Spleen (tissue), 11 donors: ENCODE measurements around the gene CCDC70. TPM values are rescaled to one million over a fixed set of nuclear protein-coding genes. Genes with fewer than 3 reads are reported as not detected.
A peak's percentile ranks its signal among the peaks of the same experiment; 100 is the strongest.

Source experiments
- DNase-seq: peaks from one replicate; pipeline ENCODE4 v3.0.0-alpha.2; 2020
- H3K27ac ChIP-seq, 8 donors: fragments of 200-600 bp; sonication (generic) in 7 of 8; 1 replicate in 4 of 8; 2 replicates in 4 of 8; pipeline versions ENCODE4 v1.5.0 to v1.8.0; 2016 to 2021; ENCODE audit warnings: inconsistent platforms in 4 of 8, mild to moderate bottlenecking in 4 of 8, moderate library complexity in 1 of 8
- H3K27me3 ChIP-seq, 7 donors: fragments of 200-600 bp; sonication (generic) in 6 of 7; replicated peaks in 1 of 7; 1 replicate in 4 of 7; 2 replicates in 3 of 7; pipeline versions ENCODE4 v1.5.0 to v1.8.0; 2016 to 2021; ENCODE audit warnings: inconsistent platforms in 3 of 7, mild to moderate bottlenecking in 1 of 7
- H3K36me3 ChIP-seq, 6 donors: fragments of 200-600 bp; sonication (generic) in 5 of 6; 1 replicate in 4 of 6; 2 replicates in 2 of 6; pipeline versions ENCODE4 v1.5.0 to v1.8.0; 2016 to 2021; ENCODE audit warnings: inconsistent platforms in 2 of 6
- H3K4me1 ChIP-seq, 6 donors: fragments of 200-600 bp; sonication (generic) in 5 of 6; 1 replicate in 3 of 6; 2 replicates in 3 of 6; pipeline versions ENCODE4 v1.5.0 to v1.8.0; 2016 to 2021; ENCODE audit warnings: inconsistent platforms in 3 of 6
- H3K4me3 ChIP-seq, 8 donors: fragments of 200-600 bp; sonication (generic) in 7 of 8; 1 replicate in 4 of 8; 2 replicates in 4 of 8; pipeline versions ENCODE4 v1.5.0 to v1.8.0; 2016 to 2021; ENCODE audit warnings: inconsistent platforms in 4 of 8, mild to moderate bottlenecking in 4 of 8, moderate library complexity in 2 of 8
- H3K9me3 ChIP-seq, 8 donors: fragments of 200-600 bp; sonication (generic) in 7 of 8; 1 replicate in 4 of 8; 2 replicates in 4 of 8; pipeline versions ENCODE4 v1.5.0 to v1.8.0; 2016 to 2021; ENCODE audit warnings: inconsistent platforms in 4 of 8
- POLR2A ChIP-seq, 3 donors: fragments of 450-650 bp; IDR thresholded peaks; one replicate each; pipeline ENCODE4 v1.5.1; 2017; ENCODE audit warnings: antibody characterized with exemption in 3 of 3, mild to moderate bottlenecking in 1 of 3
- POLR2AphosphoS5 ChIP-seq, 3 donors: sonication (generic); formaldehyde crosslinking; IDR thresholded peaks; one replicate each; pipeline ENCODE4 v1.5.1; 2017; ENCODE audit warnings: antibody characterized with exemption in 3 of 3
- WGBS, 5 donors: extraction: QIAGEN DNeasy Blood & Tissue Kit in 3 of 5; methylation state at CpG; one replicate each; pipeline versions ENCODE4 v1.1.5 to v1.1.7; 2013 to 2018; 5-methylcytosine and 5-hydroxymethylcytosine counted together
- intact Hi-C: fragments of 100-400 bp; cut with DNase I; formaldehyde crosslinking; loops from one replicate; pipeline ENCODE4 v1.15.0; 2023; ENCODE audit warnings: low total_unique reads
- polyA plus RNA-seq, 3 donors: library from polyadenylated mRNA; stranded (reverse); fragments of 200-250 nt; gene quantifications; one replicate each; pipeline ENCODE4 v1.2.1, GENCODE V29; 2013
- total RNA-seq, 7 donors: library from RNA; depleted of rRNA in 3 of 7; stranded (reverse); fragments of >200 nt in 3 of 7; fragmentation: NEBNext Ultra II Directional in 4 of 7; extraction: Animal tissue kit (Norgen Biotek cat#: 25700) in 4 of 7; gene quantifications; one replicate each; pipeline versions ENCODE4 v1.1.0 to v1.2.1, GENCODE V29; 2016 to 2021
- TF ChIP-seq, protein P1 (sequence below), 11 experiments: fragments of 200-600 bp in 7 of 11; fragments of 450-650 bp in 4 of 11; sonication (generic) in 4 of 11; IDR thresholded peaks in 8 of 11; conservative IDR thresholded peaks in 3 of 11; 1 replicate in 7 of 11; 2 replicates in 4 of 11; pipeline versions ENCODE4 v1.4.0 to v1.8.0; 2016 to 2021; ENCODE audit warnings: antibody characterized with exemption in 11 of 11, inconsistent platforms in 4 of 11, mild to moderate bottlenecking in 1 of 11
- donor health status: healthy with polysubstance abuse.
- donor health status: DM: no; HTN: no; CAD: no; lungs with moderate emphysema.
- donor health status: DM: no; HTN: no; CAD: no.
- donor health status: Bipolar disorder and iron deficiency.
- donor health status: healthy.
- donor health status: DM: no; HTN: no; CAD: no.
- donor health status: DM: yes; HTN: yes; CAD: no.

Gene CCDC70
- total and polyA plus RNA-seq, 10 donors: not detected

DNA sequence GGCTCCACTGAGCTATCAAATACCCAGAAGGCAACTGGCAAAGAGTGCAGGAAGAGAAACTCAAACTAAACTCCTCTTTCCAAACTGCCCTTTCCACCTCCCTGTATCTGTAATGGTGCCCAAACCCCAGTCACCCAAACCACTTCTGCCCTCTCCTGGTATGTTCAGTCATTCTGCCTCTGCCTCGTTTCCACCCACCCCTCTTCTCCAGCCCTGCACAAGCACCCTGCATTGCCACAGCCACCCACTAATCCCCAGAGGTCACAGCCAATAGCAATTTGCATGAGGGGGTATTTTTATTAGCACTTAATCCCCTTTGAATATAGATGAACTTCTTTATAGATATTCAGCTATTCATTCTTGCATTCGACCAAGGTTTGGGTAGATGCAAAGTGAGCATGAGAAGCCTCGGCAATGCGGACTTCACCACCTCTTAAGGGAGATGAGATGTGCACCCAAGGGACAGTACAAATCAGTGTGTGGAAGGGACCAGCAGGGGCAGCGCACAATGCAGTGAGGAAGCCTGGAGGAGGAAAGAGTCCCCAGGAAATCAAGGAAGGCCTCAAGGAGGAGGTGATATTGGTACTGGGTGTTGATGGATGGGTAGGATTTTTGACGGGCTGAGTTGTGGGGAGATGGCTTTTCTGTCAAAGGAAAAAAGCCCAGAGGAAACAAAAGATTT lies 29.2 kb upstream of the CCDC70 start:
- 53 to 65% (median 62%) methylated on average over 6 of the region's 6 CpGs for WGBS, 5 donors
- intact Hi-C loops: no loop called here
- no peak for DNase-seq
- H3K36me3 ChIP-seq: no peaks in the 10 kb centered on the region
- peaks cover 0 to 65% (median 25%) of the 10 kb centered on the region in 6 donors for H3K4me1 ChIP-seq
- no peaks in the 10 kb centered on the region for H3K27me3 ChIP-seq
- TF ChIP-seq POLR2A (IDR thresholded peaks at IDR 0.05): no peak
- TF ChIP-seq POLR2AphosphoS5 (IDR thresholded peaks at IDR 0.05): peak in 1 of 3 donors; percentile 33
- TF ChIP-seq, protein P1, sequence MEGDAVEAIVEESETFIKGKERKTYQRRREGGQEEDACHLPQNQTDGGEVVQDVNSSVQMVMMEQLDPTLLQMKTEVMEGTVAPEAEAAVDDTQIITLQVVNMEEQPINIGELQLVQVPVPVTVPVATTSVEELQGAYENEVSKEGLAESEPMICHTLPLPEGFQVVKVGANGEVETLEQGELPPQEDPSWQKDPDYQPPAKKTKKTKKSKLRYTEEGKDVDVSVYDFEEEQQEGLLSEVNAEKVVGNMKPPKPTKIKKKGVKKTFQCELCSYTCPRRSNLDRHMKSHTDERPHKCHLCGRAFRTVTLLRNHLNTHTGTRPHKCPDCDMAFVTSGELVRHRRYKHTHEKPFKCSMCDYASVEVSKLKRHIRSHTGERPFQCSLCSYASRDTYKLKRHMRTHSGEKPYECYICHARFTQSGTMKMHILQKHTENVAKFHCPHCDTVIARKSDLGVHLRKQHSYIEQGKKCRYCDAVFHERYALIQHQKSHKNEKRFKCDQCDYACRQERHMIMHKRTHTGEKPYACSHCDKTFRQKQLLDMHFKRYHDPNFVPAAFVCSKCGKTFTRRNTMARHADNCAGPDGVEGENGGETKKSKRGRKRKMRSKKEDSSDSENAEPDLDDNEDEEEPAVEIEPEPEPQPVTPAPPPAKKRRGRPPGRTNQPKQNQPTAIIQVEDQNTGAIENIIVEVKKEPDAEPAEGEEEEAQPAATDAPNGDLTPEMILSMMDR (IDR thresholded peaks at IDR 0.05 in 8 of 11, conservative IDR thresholded peaks at IDR 0.05 in 3 of 11): peak; percentile 19 to 75 (median 65)
- peak overlapping the region in 2 of 8 donors; percentile 32 to 95 for H3K27ac ChIP-seq
- no peaks in the 10 kb centered on the region for H3K9me3 ChIP-seq
- no peak overlapping the region for H3K4me3 ChIP-seq

GRCh38 chr13:51833980-51834379 lies 27.8 kb upstream of the CCDC70 start:
- intact Hi-C loops: no loop called here
- Histone ChIP-seq H3K27me3 (no peaks in the 10 kb centered on the region), H3K9me3 (no peaks in the 10 kb centered on the region), H3K27ac (peak overlapping the region in 2 of 8 donors; percentile 32 to 95), H3K36me3 (no peaks in the 10 kb centered on the region), H3K4me1 (peaks cover 0 to 52% (median 17%) of the 10 kb centered on the region in 6 donors), H3K4me3 (no peak overlapping the region)
- WGBS, 5 donors: 62 to 70% (median 67%) methylated on average over 10 of the region's 10 CpGs
- no peak for DNase-seq
- TF ChIP-seq, protein P1 (IDR thresholded peaks at IDR 0.05 in 8 of 11, conservative IDR thresholded peaks at IDR 0.05 in 3 of 11): no peak
- TF ChIP-seq POLR2A (IDR thresholded peaks at IDR 0.05): no peak
- TF ChIP-seq POLR2AphosphoS5 (IDR thresholded peaks at IDR 0.05): no peak

DNA sequence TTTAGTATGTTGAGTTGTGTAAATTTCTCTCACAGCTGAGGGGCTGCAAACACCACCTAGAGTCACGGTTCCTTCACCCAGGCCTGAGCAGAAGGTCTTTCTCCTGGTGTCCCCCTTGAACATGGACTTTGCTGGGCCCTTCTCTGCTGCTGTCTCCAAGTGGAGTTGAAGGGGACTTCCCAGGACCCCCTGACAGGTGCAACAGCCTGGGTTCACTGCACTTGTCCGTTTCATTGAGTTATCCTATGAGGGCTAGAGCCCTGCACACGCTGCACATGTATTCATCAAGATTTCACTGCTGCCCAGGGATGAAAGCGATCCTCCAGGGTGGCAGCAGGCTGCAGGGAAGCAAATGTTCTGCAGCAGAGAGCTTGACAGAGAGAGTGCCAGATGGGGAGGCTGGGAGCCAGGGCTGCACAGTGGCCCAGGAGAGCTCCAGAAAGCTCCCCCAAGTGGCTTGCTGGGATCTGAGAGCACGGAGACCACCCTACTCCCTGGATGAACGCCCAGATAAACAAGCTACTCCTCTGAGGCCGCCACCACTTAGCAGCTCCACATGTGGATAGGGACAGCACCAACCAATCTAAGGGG lies 27.1 kb upstream of the CCDC70 start:
- TF ChIP-seq POLR2AphosphoS5 (IDR thresholded peaks at IDR 0.05) (no peak), POLR2A (IDR thresholded peaks at IDR 0.05) (no peak)
- TF ChIP-seq, protein P1 (IDR thresholded peaks at IDR 0.05 in 8 of 11, conservative IDR thresholded peaks at IDR 0.05 in 3 of 11): no peak
- intact Hi-C loops: no loop called here
- peak overlapping the region in 2 of 8 donors; percentile 32 to 95 for H3K27ac ChIP-seq
- whole genome bisulfite sequencing, 5 donors: 71 to 78% (median 71%) methylated on average over 5 to 7 of the region's 7 CpGs
- no peaks in the 10 kb centered on the region for H3K27me3 ChIP-seq
- no peaks in the 10 kb centered on the region for H3K9me3 ChIP-seq
- peaks cover 0 to 46% (median 14%) of the 10 kb centered on the region in 6 donors for H3K4me1 ChIP-seq
- DNase-seq: no peak
- no peaks in the 10 kb centered on the region for H3K36me3 ChIP-seq
- no peak overlapping the region for H3K4me3 ChIP-seq

DNA sequence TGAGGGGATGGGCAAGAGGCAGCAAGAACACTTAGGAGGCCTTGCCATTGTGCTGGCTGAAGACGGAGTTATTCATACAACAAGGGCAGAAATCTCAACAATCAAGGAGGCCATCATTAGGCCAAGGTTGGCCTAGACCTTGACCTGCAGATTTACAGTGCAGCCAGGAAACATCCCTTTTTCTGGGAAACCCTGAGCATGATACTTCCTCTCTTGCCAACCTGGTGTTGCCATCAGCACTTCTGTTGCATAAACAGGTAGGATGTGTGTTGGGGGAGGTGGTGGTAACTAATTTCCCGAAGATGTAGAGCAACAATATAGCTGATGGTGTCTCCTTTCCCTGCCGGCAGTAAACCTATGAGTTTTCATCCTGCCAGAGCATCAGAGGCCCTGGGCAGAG lies 24.8 kb upstream of the CCDC70 start:
- Histone ChIP-seq H3K4me1 (peaks cover 0 to 30% (median 9%) of the 10 kb centered on the region in 6 donors), H3K27me3 (no peaks in the 10 kb centered on the region), H3K27ac (peak overlapping the region in 7 of 8 donors; percentile 55 to 88 (median 78)), H3K9me3 (no peaks in the 10 kb centered on the region), H3K4me3 (peak overlapping the region in 1 of 8 donors; percentile 35), H3K36me3 (no peaks in the 10 kb centered on the region)
- TF ChIP-seq, protein P1 (IDR thresholded peaks at IDR 0.05 in 8 of 11, conservative IDR thresholded peaks at IDR 0.05 in 3 of 11): no peak
- TF ChIP-seq POLR2A (IDR thresholded peaks at IDR 0.05) (no peak), POLR2AphosphoS5 (IDR thresholded peaks at IDR 0.05) (peak in 1 of 3 donors; percentile 56)
- no peak for DNase-seq
- intact Hi-C loops: no loop called here
- 56 to 82% (median 72%) methylated on average over 3 of the region's 3 CpGs for WGBS, 5 donors
